DMS79 treated with DMSO at 0.1 percent for 48 hours (cell line): Measurements from ENCODE around the gene PPIL3.

Experiments used
- DNase-seq: peaks from one replicate; lab custom pipeline; 2025; lab: John Stamatoyannopoulos, UW

The PPIL3 gene

GRCh38 chr2:200860092-200860795 lies 28.6 kb downstream of the PPIL3 start:
- no peak for DNase-seq

DNA sequence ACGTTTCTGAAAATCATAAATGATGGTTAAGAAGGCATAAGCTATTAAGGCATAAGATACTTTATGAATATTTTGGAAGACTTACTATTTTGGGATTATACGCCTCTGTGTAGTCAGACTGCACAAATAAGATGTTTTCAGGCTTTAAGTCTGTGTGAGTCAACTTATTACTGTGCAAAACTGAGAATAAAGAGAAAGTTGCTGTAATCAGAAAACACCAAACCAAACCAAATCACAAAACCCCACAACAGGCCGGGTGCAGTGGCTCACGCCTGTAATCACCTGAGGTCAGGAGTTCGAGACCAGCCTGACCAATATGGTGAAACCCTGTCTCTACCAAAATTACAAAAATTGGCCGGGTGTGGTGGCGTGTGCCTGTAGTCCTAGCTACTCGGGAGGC lies 32.1 kb downstream of the PPIL3 start:
- DNase-seq = no peak

GRCh38 chr2:200852605-200853004 lies 36.3 kb downstream of the PPIL3 start:
- DNase-seq = no peak

DNA sequence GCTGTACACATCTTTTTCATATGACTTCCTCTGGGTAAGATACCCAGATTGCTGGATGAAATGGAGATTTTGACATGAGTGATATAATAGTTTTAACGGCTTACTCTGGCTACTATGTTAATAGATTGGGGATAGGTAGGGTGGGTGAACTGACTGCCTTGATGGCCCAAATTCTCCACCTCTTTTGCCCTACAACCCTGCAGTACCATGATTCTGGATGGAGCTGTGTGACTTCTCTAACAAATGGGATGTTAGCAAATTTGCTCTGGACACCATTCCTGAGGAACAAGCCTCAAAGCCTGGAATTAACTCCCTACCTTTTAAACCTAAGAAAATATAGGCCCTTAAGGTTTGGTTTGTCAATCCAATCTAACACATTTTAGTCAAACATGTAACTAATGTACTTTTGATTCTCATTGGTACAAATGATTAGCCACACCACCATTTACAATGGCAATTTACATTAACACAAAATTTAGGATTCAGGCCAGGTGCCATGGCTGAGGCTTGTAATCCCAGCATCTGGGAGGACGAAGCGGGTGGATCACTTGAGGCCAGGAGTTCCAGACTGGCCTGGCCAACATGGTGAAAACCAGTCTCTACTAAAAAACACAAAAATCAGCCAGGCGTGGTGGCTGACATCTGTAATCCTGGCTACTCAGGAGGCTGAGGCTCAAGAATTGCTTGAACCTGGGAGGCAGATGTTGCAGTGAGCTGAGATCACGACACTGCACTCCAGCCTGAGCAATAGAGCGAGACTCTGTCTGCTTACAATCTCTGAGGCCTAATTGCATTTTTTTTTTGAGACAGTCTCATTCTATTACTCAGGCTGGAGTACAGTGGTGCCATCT lies 37.3 kb downstream of the PPIL3 start:
- DNase-seq = no peak

- DNase-seq = no peak
These were observed 38.2 kb downstream of the PPIL3 start for GRCh38 chr2:200850512-200851256.

- no peak for DNase-seq
These were observed 40.9 kb downstream of the PPIL3 start for GRCh38 chr2:200847939-200848338.

DNA sequence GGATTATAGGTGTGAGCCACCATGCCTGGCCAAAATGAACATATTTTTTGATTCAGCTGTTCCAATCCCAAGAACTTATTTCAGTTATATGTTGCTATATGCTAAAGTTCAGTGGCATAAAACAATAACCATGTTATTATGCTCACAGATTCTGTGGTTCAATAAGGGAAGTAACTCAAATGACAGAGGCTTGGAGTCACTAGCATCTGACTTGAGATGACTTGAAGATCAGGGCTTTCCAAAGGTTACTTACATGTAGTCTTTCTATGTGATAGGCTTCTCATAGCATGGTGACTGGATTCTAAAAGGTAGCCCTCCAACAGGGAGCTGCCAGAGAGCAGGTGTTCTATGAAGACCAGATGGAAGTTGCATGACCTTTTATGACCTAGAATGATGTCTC lies 41.6 kb downstream of the PPIL3 start:
- DNase-seq = no peak

DNA sequence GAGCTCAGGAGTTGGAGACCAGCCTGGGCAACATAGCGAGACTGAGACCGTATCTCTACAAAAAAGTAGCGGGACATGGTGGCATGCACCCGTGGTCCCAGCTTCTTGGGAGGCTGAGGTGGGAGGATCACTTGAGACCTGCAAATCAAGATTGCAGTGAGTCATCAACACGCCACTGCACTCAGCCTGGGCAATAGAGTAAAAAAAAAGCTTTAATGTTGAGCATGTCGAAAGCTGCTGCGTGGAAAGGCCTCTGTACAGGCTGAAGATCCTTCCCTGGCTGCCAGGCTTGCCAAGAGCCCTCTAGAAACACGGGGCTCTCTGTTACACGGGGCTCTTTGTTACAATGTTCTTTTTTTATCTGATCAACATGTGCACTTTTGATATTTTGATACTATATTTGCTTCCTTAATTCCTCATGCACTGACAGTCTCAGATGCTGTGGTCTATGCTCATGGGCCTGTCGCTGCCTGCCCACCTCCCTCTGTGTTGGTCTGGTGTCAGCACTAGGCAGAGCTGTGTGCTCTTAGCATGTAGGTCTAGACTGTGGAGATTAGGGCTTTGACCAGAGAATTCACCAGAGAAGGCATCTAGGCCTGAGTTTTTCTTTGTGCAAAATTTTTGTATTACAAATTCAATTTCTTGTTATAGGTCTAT lies 43.1 kb downstream of the PPIL3 start:
- no peak for DNase-seq

GRCh38 chr2:200845194-200845593 lies 43.7 kb downstream of the PPIL3 start:
- DNase-seq = no peak

- DNase-seq = no peak
These were observed 44.6 kb downstream of the PPIL3 start for GRCh38 chr2:200843993-200844948.

- DNase-seq = no peak
These were observed 49.4 kb downstream of the PPIL3 start for GRCh38 chr2:200839513-200839912.

DNA sequence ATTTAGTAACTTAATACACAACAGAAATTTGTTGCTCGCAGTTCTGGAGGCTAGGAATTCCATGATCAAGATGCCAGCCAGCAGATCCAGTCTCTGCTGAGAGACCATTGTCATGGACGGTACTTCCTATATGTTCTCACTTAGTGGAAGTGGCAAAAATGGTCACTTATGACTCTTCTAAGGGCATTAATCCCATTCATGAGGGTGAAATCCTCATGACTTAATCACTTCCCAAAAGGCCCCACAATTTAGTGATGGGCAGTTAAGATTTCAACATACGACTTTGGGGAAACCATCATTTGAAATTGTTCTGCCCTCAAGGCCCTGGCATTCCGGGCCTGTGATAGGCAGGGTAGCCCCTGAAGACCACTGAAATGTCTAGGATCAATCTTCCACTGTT lies 54.2 kb downstream of the PPIL3 start:
- no peak for DNase-seq

GRCh38 chr2:200829258-200829655 lies 59.6 kb downstream of the PPIL3 start:
- DNase-seq = no peak

DNA sequence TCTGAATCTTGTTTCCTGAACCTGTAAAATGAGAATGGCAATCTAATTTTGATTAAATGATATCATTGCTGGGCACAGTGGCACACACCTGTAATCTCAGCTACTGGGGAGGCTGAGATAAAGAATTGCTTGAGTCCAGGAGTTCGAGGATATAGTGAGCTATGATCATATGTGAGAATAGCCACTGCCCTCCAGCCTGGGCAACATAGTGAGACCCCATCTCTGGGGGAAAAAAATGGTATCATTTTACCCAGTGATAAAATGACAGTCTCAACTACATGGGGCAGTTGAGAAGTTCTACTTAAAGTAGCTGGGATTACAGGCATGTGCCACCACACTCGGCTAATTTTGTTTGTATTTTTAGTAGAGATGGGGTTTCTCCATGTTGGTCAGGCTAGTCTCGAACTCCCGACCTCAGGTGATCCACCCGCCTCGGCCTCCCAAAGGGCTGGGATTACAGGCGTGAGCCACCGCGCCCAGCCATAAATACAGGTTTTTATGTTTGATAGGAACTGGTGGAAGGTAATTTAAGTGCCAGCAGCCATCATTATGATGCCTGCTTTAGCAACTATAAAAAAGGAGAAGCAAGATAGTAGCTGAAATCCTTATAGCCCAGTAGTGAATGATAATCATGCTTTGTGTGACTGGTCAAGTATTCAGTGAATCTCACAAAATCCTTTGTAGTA lies 60.2 kb downstream of the PPIL3 start:
- no peak for DNase-seq

- no peak for DNase-seq
These were observed 60.8 kb downstream of the PPIL3 start for GRCh38 chr2:200828104-200828503.

DNA sequence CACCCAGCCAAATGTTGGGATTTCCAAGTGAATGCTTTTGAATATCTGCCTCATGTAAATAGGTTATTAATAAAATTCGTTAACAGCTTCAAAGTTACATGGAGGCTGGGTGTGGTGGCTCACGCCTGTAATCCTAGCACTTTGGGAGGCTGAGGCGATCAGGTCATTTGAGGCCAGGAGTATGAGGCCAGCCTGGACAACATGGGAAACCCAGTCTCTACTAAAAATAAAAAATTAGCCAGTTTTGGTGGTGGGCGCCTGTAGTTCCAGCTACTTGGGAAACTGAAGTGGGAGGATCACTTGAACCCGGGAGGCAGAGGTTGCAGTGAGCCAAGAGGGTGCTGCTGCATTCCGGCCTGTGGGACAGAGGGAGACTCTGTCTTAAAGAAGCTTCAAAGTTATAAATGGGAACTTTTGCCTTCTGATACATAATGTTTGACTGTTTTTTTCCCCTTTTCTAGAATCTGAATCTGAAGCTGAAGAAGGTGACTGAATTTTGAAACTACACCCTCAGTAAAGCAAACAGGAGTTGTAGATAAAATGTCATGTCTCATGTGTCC lies 67.1 kb downstream of the PPIL3 start:
- DNase-seq = no peak
